DOHH2 (cell line): ENCODE results near the gene GALNT17.
"Not testable (repeated sequence)": the region's sequence is repeated elsewhere in the genome, so short reads cannot be mapped to it uniquely, and the experiment has no call there.

Source experiments
- H3F3A ChIP-seq: fragments of 200-600 bp; sonication (generic), shearing (Covaris generic); 2 replicates; pipeline ENCODE4 v1.6.0; 2016; ENCODE audit warnings: antibody characterized with exemption, mild to moderate bottlenecking; ENCODE audit not compliant: control insufficient read depth, insufficient read depth
- H3K27ac ChIP-seq: fragments of 200-600 bp; sonication (generic); 2 replicates; pipeline ENCODE4 v1.5.1; 2014; ENCODE audit warnings: low read depth, mild to moderate bottlenecking, low read length, moderate library complexity
- H3K27me3 ChIP-seq: fragments of 200-600 bp; sonication (generic); 2 replicates; pipeline ENCODE4 v1.6.1; 2014; ENCODE audit warnings: mild to moderate bottlenecking, low read length, mixed read lengths; ENCODE audit not compliant: control insufficient read depth
- H3K36me3 ChIP-seq: fragments of 200-600 bp; sonication (generic); 2 replicates; pipeline ENCODE4 v1.6.1; 2014; ENCODE audit warnings: mild to moderate bottlenecking, low read length, moderate library complexity, mixed read lengths; ENCODE audit not compliant: control insufficient read depth
- H3K4me1 ChIP-seq: fragments of 200-600 bp; sonication (generic); 2 replicates; pipeline ENCODE4 v1.6.1; 2014; ENCODE audit warnings: mild to moderate bottlenecking, low read length, mixed read lengths; ENCODE audit not compliant: control insufficient read depth
- H3K4me2 ChIP-seq: fragments of 200-600 bp; sonication (generic); 2 replicates; pipeline ENCODE4 v1.6.0; 2014; ENCODE audit warnings: mild to moderate bottlenecking, low read length, moderate library complexity
- H3K4me3 ChIP-seq: fragments of 200-600 bp; sonication (generic); 2 replicates; pipeline ENCODE4 v1.5.1; 2014; ENCODE audit warnings: mild to moderate bottlenecking, low read length, mixed read lengths
- H3K79me2 ChIP-seq: fragments of 200-600 bp; sonication (generic); 2 replicates; pipeline ENCODE4 v1.6.1; 2014; ENCODE audit warnings: mild to moderate bottlenecking, low read length, mixed read lengths; ENCODE audit not compliant: control insufficient read depth
- H3K9me2 ChIP-seq: fragments of 200-600 bp; sonication (generic); replicated peaks from 2 replicates; pipeline ENCODE4 v1.6.1; 2014; ENCODE audit warnings: mild to moderate bottlenecking, low read length, mixed read lengths; ENCODE audit not compliant: control insufficient read depth
- H3K9me3 ChIP-seq: fragments of 200-600 bp; sonication (generic); 2 replicates; pipeline ENCODE4 v1.6.1; 2014; ENCODE audit warnings: antibody characterized with exemption, low read length, mixed read lengths; ENCODE audit not compliant: control insufficient read depth, insufficient read depth
- H4K20me1 ChIP-seq: fragments of 200-600 bp; sonication (generic); 2 replicates; pipeline ENCODE4 v1.6.0; 2014; ENCODE audit warnings: low read depth, mild to moderate bottlenecking, antibody characterized with exemption, low read length, moderate library complexity; ENCODE audit not compliant: control insufficient read depth, insufficient read depth
- CTCF ChIP-seq: fragments of 200-600 bp; sonication (generic); IDR thresholded peaks from one replicate; pipeline ENCODE4 v1.5.1; 2014; ENCODE audit warnings: antibody characterized with exemption, mild to moderate bottlenecking, low read depth, low read length; ENCODE audit not compliant: poor library complexity, severe bottlenecking
- EZH2phosphoT487 ChIP-seq: fragments of 200-600 bp; sonication (generic); IDR thresholded peaks from 2 replicates; pipeline ENCODE4 v1.6.1; 2017; ENCODE audit warnings: borderline replicate concordance, mild to moderate bottlenecking, antibody characterized with exemption, low read length, moderate library complexity, mixed read lengths

The GALNT17 gene

GRCh38 chr7:71261066-71261465 lies 129.1 kb downstream of the GALNT17 start:
- no peak overlapping the region for H3K4me2 ChIP-seq
- H3K36me3 ChIP-seq: no peaks in the 10 kb centered on the region
- no peaks in the 10 kb centered on the region for H3K79me2 ChIP-seq
- TF ChIP-seq CTCF: no peak
- TF ChIP-seq EZH2phosphoT487: no peak
- H3K27ac ChIP-seq: no peak overlapping the region
- no peaks in the 10 kb centered on the region for H3K27me3 ChIP-seq
- H4K20me1 ChIP-seq: no peaks in the 10 kb centered on the region
- H3K4me3 ChIP-seq: no peak overlapping the region
- no peaks in the 10 kb centered on the region for H3K4me1 ChIP-seq
- H3K9me2 ChIP-seq: no peaks in the 10 kb centered on the region
- H3K9me3 ChIP-seq: peaks cover 3% of the 10 kb centered on the region; the same call in 1 of the 2 replicates
- no peaks in the 10 kb centered on the region for H3F3A ChIP-seq

GRCh38 chr7:71262834-71263233 lies 130.9 kb downstream of the GALNT17 start:
- H3F3A ChIP-seq, H3K4me2 ChIP-seq, H3K9me2 ChIP-seq, H3K36me3 ChIP-seq, H3K4me1 ChIP-seq, H3K4me3 ChIP-seq, H3K27ac ChIP-seq, H3K27me3 ChIP-seq, H3K9me3 ChIP-seq, H4K20me1 ChIP-seq, H3K79me2 ChIP-seq: not testable (repeated sequence)

GRCh38 chr7:71264005-71264404 lies 132.1 kb downstream of the GALNT17 start:
- TF ChIP-seq CTCF: no peak
- TF ChIP-seq EZH2phosphoT487: no peak
- H3K4me3 ChIP-seq: no peak overlapping the region
- H3K36me3 ChIP-seq: no peaks in the 10 kb centered on the region
- H3K4me2 ChIP-seq: no peak overlapping the region
- no peaks in the 10 kb centered on the region for H3F3A ChIP-seq
- no peaks in the 10 kb centered on the region for H4K20me1 ChIP-seq
- H3K27me3 ChIP-seq: no peaks in the 10 kb centered on the region
- no peaks in the 10 kb centered on the region for H3K9me2 ChIP-seq
- no peaks in the 10 kb centered on the region for H3K79me2 ChIP-seq
- H3K9me3 ChIP-seq: peaks cover 6% of the 10 kb centered on the region; the same call in 1 of the 2 replicates
- H3K27ac ChIP-seq: no peak overlapping the region
- H3K4me1 ChIP-seq: no peaks in the 10 kb centered on the region

GRCh38 chr7:71266912-71267311 lies 135.0 kb downstream of the GALNT17 start:
- TF ChIP-seq EZH2phosphoT487: no peak
- TF ChIP-seq CTCF: no peak

More at GRCh38 chr7:71266912-71267311, 135.0 kb downstream of the GALNT17 start:
- H3K4me3 ChIP-seq: no peak overlapping the region
- no peaks in the 10 kb centered on the region for H4K20me1 ChIP-seq
- no peaks in the 10 kb centered on the region for H3K27me3 ChIP-seq
- H3K4me1 ChIP-seq: no peaks in the 10 kb centered on the region
- H3K9me3 ChIP-seq: peaks cover 6% of the 10 kb centered on the region; the same call in 1 of the 2 replicates
- H3K27ac ChIP-seq: no peak overlapping the region
- H3K4me2 ChIP-seq: no peak overlapping the region
- no peaks in the 10 kb centered on the region for H3K79me2 ChIP-seq
- H3K9me2 ChIP-seq: no peaks in the 10 kb centered on the region
- no peaks in the 10 kb centered on the region for H3K36me3 ChIP-seq
- no peaks in the 10 kb centered on the region for H3F3A ChIP-seq
